ENCODE data around the gene GEMIN5. TPM values are rescaled to one million over a fixed set of nuclear protein-coding genes. Genes with fewer than 3 reads are reported as not detected.

Gene GEMIN5
- total RNA-seq, 5 donors from 2014 or later (not counting 1 experiment from before 2014, with no cell fraction given): 6.8 to 17.6 (median 14.8) TPM

- CTCF ChIA-PET: no interaction called here
- H3K27ac Mint-ChIP-seq: no peak overlapping the region
- Histone ChIP-seq H3K27ac (ENCODE audit: low read length) (no peak overlapping the region), H3K4me1 (ENCODE audit: control insufficient read depth in 1 of 2, extremely low read depth in 1 of 2, insufficient read depth in 2 of 2, low read length in 2 of 2) (no peaks in the 10 kb centered on the region), H3K9me3 (no peaks in the 10 kb centered on the region), H3K4me3 (ENCODE audit: control insufficient read depth in 1 of 2, extremely low read depth in 1 of 2, low read length in 1 of 2) (no peak overlapping the region), H3K36me3 (ENCODE audit: control insufficient read depth in 2 of 2, extremely low read depth in 1 of 2, insufficient read depth in 1 of 2, low read length in 1 of 2) (peaks cover 4 to 56% of the 10 kb centered on the region in 2 donors), H3K27me3 (replicated peaks in 1 of 2; ENCODE audit: control insufficient read depth in 2 of 2, extremely low read depth in 1 of 2, insufficient read depth in 2 of 2, low read length in 1 of 2) (no peaks in the 10 kb centered on the region)
- peaks cover 60% of the 10 kb centered on the region for H3K36me3 Mint-ChIP-seq
- DNase-seq (no peak), ATAC-seq (replicated peaks in 1 of 4) (no peak)
- POLR2A ChIA-PET: no interaction called here
- H3K9me3 Mint-ChIP-seq: no peaks in the 10 kb centered on the region
- no peaks in the 10 kb centered on the region for H3K27me3 Mint-ChIP-seq
- peaks cover 0 to 1% (median 1%) of the 10 kb centered on the region in 3 donors for H3K4me1 Mint-ChIP-seq
- no CpG with 5 or more reads among the region's 3 CpGs for WGBS (ENCODE audit: insufficient coverage)
- no peak overlapping the region for H3K4me3 Mint-ChIP-seq
Observed at GRCh38 chr5:154966874-154967273, 28.9 kb upstream of the GEMIN5 start.

- Histone ChIP-seq H3K27me3 (replicated peaks in 1 of 2; ENCODE audit: control insufficient read depth in 2 of 2, extremely low read depth in 1 of 2, insufficient read depth in 2 of 2, low read length in 1 of 2) (no peaks in the 10 kb centered on the region), H3K36me3 (ENCODE audit: control insufficient read depth in 2 of 2, extremely low read depth in 1 of 2, insufficient read depth in 1 of 2, low read length in 1 of 2) (peaks cover 4 to 62% of the 10 kb centered on the region in 2 donors), H3K27ac (ENCODE audit: low read length) (no peak overlapping the region), H3K9me3 (no peaks in the 10 kb centered on the region), H3K4me1 (ENCODE audit: control insufficient read depth in 1 of 2, extremely low read depth in 1 of 2, insufficient read depth in 2 of 2, low read length in 2 of 2) (no peaks in the 10 kb centered on the region), H3K4me3 (ENCODE audit: control insufficient read depth in 1 of 2, extremely low read depth in 1 of 2, low read length in 1 of 2) (no peak overlapping the region)
- ChIA-PET CTCF (no interaction called here), POLR2A (no interaction called here)
- no peak for DNase-seq
- no peaks in the 10 kb centered on the region for H3K27me3 Mint-ChIP-seq
- H3K27ac Mint-ChIP-seq: no peak overlapping the region
- no peaks in the 10 kb centered on the region for H3K9me3 Mint-ChIP-seq
- H3K4me1 Mint-ChIP-seq: peaks cover 0 to 1% (median 1%) of the 10 kb centered on the region in 3 donors
- 100% methylated on average over 1 of the region's 7 CpGs for WGBS (ENCODE audit: insufficient coverage)
- H3K4me3 Mint-ChIP-seq: no peak overlapping the region
- peaks cover 60% of the 10 kb centered on the region for H3K36me3 Mint-ChIP-seq
- no peak for ATAC-seq (replicated peaks in 1 of 4)
Observed at GRCh38 chr5:154966081-154966841, 28.2 kb upstream of the GEMIN5 start.

GRCh38 chr5:154962494-154962893 is 24.5 kb upstream of the GEMIN5 start:
- H3K36me3 Mint-ChIP-seq: peaks cover 58% of the 10 kb centered on the region
- DNase-seq (no peak), ATAC-seq (replicated peaks in 1 of 4) (no peak)
- H3K9me3 Mint-ChIP-seq: no peaks in the 10 kb centered on the region
- Histone ChIP-seq H3K27me3 (replicated peaks in 1 of 2; ENCODE audit: control insufficient read depth in 2 of 2, extremely low read depth in 1 of 2, insufficient read depth in 2 of 2, low read length in 1 of 2) (no peaks in the 10 kb centered on the region), H3K4me1 (ENCODE audit: control insufficient read depth in 1 of 2, extremely low read depth in 1 of 2, insufficient read depth in 2 of 2, low read length in 2 of 2) (no peaks in the 10 kb centered on the region), H3K9me3 (no peaks in the 10 kb centered on the region), H3K27ac (ENCODE audit: low read length) (no peak overlapping the region), H3K36me3 (ENCODE audit: control insufficient read depth in 2 of 2, extremely low read depth in 1 of 2, insufficient read depth in 1 of 2, low read length in 1 of 2) (peaks cover 4 to 69% of the 10 kb centered on the region in 2 donors), H3K4me3 (ENCODE audit: control insufficient read depth in 1 of 2, extremely low read depth in 1 of 2, low read length in 1 of 2) (no peak overlapping the region)
- WGBS (ENCODE audit: insufficient coverage): no CpG with 5 or more reads among the region's 1 CpG
- no peak overlapping the region for H3K4me3 Mint-ChIP-seq
- POLR2A ChIA-PET: interaction anchor here (0.6 kb wide), 2 partner anchors 538 to 1741 kb away, joined by 3 to 5 read pairs; no protein-coding TSS in a partner anchor
- H3K27me3 Mint-ChIP-seq: no peaks in the 10 kb centered on the region
- H3K27ac Mint-ChIP-seq: no peak overlapping the region
- H3K4me1 Mint-ChIP-seq: peaks cover 0 to 1% (median 1%) of the 10 kb centered on the region in 3 donors
- CTCF ChIA-PET: no interaction called here

DNA sequence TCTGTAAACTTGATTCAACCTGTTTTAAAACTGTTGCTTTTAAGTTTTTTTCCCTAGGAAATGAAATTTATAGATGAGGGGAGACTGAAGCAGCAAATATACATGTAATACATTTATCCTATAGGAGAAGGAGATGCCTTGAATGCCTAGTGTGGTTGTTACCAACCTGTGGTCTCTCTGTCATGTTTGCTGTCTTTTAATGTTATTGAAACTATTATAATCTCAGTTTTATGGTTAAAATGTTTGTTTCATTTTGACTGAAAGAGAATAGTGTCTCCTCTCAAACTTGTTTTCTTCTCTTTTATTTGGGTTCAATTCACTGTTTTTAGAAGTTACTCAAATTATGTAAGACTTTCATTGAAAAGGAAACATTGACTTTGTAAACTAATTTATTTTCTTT is 18.7 kb upstream of the GEMIN5 start:
- Mint-ChIP-seq H3K36me3 (peaks cover 26% of the 10 kb centered on the region), H3K4me1 (peaks cover 4 to 6% (median 5%) of the 10 kb centered on the region in 3 donors), H3K27ac (no peak overlapping the region), H3K4me3 (no peak overlapping the region), H3K9me3 (no peaks in the 10 kb centered on the region), H3K27me3 (no peaks in the 10 kb centered on the region)
- peaks cover 0 to 42% of the 10 kb centered on the region in 2 donors for H3K36me3 ChIP-seq (ENCODE audit: control insufficient read depth in 2 of 2, extremely low read depth in 1 of 2, insufficient read depth in 1 of 2, low read length in 1 of 2)
- H3K27ac ChIP-seq (ENCODE audit: low read length): no peak overlapping the region
- no peaks in the 10 kb centered on the region for H3K9me3 ChIP-seq
- H3K4me1 ChIP-seq (ENCODE audit: control insufficient read depth in 1 of 2, extremely low read depth in 1 of 2, insufficient read depth in 2 of 2, low read length in 2 of 2): no peaks in the 10 kb centered on the region
- ATAC-seq (replicated peaks in 1 of 4): no peak
- H3K4me3 ChIP-seq (ENCODE audit: control insufficient read depth in 1 of 2, extremely low read depth in 1 of 2, low read length in 1 of 2): no peak overlapping the region
- H3K27me3 ChIP-seq (replicated peaks in 1 of 2; ENCODE audit: control insufficient read depth in 2 of 2, extremely low read depth in 1 of 2, insufficient read depth in 2 of 2, low read length in 1 of 2): no peaks in the 10 kb centered on the region
- DNase-seq: no peak
- POLR2A ChIA-PET: no interaction called here
- CTCF ChIA-PET: interaction anchor here in 1 of 2 donors (0.7 kb wide), 1 partner anchor 767 kb away, joined by 3 read pairs; no protein-coding TSS in a partner anchor

- Histone ChIP-seq H3K27ac (ENCODE audit: low read length) (no peak overlapping the region), H3K4me3 (ENCODE audit: control insufficient read depth in 1 of 2, extremely low read depth in 1 of 2, low read length in 1 of 2) (no peak overlapping the region), H3K9me3 (no peaks in the 10 kb centered on the region), H3K36me3 (ENCODE audit: control insufficient read depth in 2 of 2, extremely low read depth in 1 of 2, insufficient read depth in 1 of 2, low read length in 1 of 2) (peaks cover 3 to 9% of the 10 kb centered on the region in 2 donors), H3K4me1 (ENCODE audit: control insufficient read depth in 1 of 2, extremely low read depth in 1 of 2, insufficient read depth in 2 of 2, low read length in 2 of 2) (peaks cover 3% of the 10 kb centered on the region in 2 experiments), H3K27me3 (replicated peaks in 1 of 2; ENCODE audit: control insufficient read depth in 2 of 2, extremely low read depth in 1 of 2, insufficient read depth in 2 of 2, low read length in 1 of 2) (no peaks in the 10 kb centered on the region)
- ChIA-PET CTCF (no interaction called here), POLR2A (no interaction called here)
- H3K9me3 Mint-ChIP-seq: no peaks in the 10 kb centered on the region
- no peak overlapping the region for H3K27ac Mint-ChIP-seq
- WGBS (ENCODE audit: insufficient coverage): no CpG with 5 or more reads among the region's 2 CpGs
- H3K4me3 Mint-ChIP-seq: no peak overlapping the region
- peaks cover 17% of the 10 kb centered on the region for H3K36me3 Mint-ChIP-seq
- no peak for ATAC-seq (replicated peaks in 1 of 4)
- DNase-seq: no peak
- no peaks in the 10 kb centered on the region for H3K27me3 Mint-ChIP-seq
- peaks cover 32 to 39% (median 35%) of the 10 kb centered on the region in 3 donors for H3K4me1 Mint-ChIP-seq
Observed at GRCh38 chr5:154949781-154950180, 11.8 kb upstream of the GEMIN5 start.

GRCh38 chr5:154948313-154948712 is 10.3 kb upstream of the GEMIN5 start:
- no peak overlapping the region for H3K4me3 ChIP-seq (ENCODE audit: control insufficient read depth in 1 of 2, extremely low read depth in 1 of 2, low read length in 1 of 2)
- H3K27ac ChIP-seq (ENCODE audit: low read length): no peak overlapping the region
- no CpG with 5 or more reads among the region's 4 CpGs for WGBS (ENCODE audit: insufficient coverage)
- peaks cover 3% of the 10 kb centered on the region in 2 experiments for H3K4me1 ChIP-seq (ENCODE audit: control insufficient read depth in 1 of 2, extremely low read depth in 1 of 2, insufficient read depth in 2 of 2, low read length in 2 of 2)
- peaks cover 10 to 15% of the 10 kb centered on the region in 2 donors for H3K36me3 ChIP-seq (ENCODE audit: control insufficient read depth in 2 of 2, extremely low read depth in 1 of 2, insufficient read depth in 1 of 2, low read length in 1 of 2)
- H3K4me3 Mint-ChIP-seq: no peak overlapping the region
- no peaks in the 10 kb centered on the region for H3K27me3 Mint-ChIP-seq
- peaks cover 17% of the 10 kb centered on the region for H3K36me3 Mint-ChIP-seq
- H3K9me3 ChIP-seq: no peaks in the 10 kb centered on the region
- no peak for ATAC-seq (replicated peaks in 1 of 4)
- no peak overlapping the region for H3K27ac Mint-ChIP-seq
- H3K4me1 Mint-ChIP-seq: peaks cover 32 to 39% (median 34%) of the 10 kb centered on the region in 3 donors
- H3K9me3 Mint-ChIP-seq: no peaks in the 10 kb centered on the region
- H3K27me3 ChIP-seq (replicated peaks in 1 of 2; ENCODE audit: control insufficient read depth in 2 of 2, extremely low read depth in 1 of 2, insufficient read depth in 2 of 2, low read length in 1 of 2): no peaks in the 10 kb centered on the region
- ChIA-PET CTCF (no interaction called here), POLR2A (no interaction called here)
- DNase-seq: no peak

Data from T-cell (primary cell).